CD8-positive, alpha-beta memory T cell (primary cell): ENCODE data around the gene CDC14A. TPM values are rescaled to one million over a fixed set of nuclear protein-coding genes. Genes with fewer than 3 reads are reported as not detected.

Experiments
- CTCF ChIA-PET: fragments of 350-600 bp; sonication (Branson Sonifier 250); formaldehyde crosslinking; loops from one replicate; lab custom pipeline; 2021; ENCODE audit warnings: antibody characterized with exemption; lab: Charles Lee
- POLR2A ChIA-PET: fragments of 350-600 bp; sonication (Branson Sonifier 250); formaldehyde crosslinking; loops from one replicate; lab custom pipeline; 2021; ENCODE audit warnings: antibody characterized with exemption; lab: Charles Lee
- DNase-seq, 5 donors: peaks; one replicate each; pipeline versions ENCODE4 v3.0.0 to v3.0.0-alpha.2; 2020 to 2022; ENCODE audit warnings: mixed read lengths in 1 of 5
- H3K27ac ChIP-seq: one replicate; pipeline ENCODE4 v1.7.0; 2013; ENCODE audit warnings: low read depth, mild to moderate bottlenecking, low read length, moderate library complexity
- H3K27me3 ChIP-seq: 2 replicates; pipeline ENCODE4 v1.7.0; 2013; ENCODE audit warnings: low read length, mild to moderate bottlenecking; ENCODE audit not compliant: insufficient read depth, poor library complexity, severe bottlenecking
- H3K36me3 ChIP-seq: 2 replicates; pipeline ENCODE4 v1.7.0; 2013; ENCODE audit warnings: mild to moderate bottlenecking, low read length, moderate library complexity; ENCODE audit not compliant: insufficient read depth
- H3K4me1 ChIP-seq: 2 replicates; pipeline ENCODE4 v1.7.0; 2013; ENCODE audit warnings: mild to moderate bottlenecking, low read length, moderate library complexity; ENCODE audit not compliant: insufficient read depth
- H3K4me3 ChIP-seq: 2 replicates; pipeline ENCODE4 v1.7.0; 2013; ENCODE audit warnings: mild to moderate bottlenecking, low read length
- H3K9me3 ChIP-seq: 2 replicates; pipeline ENCODE4 v1.7.0; 2013; ENCODE audit warnings: mild to moderate bottlenecking, low read length
- H3K27ac Mint-ChIP-seq, 8 donors: one replicate each; pipeline ENCODE4 v1.8.0; 2020 to 2021; ENCODE audit warnings: mixed read lengths in 8 of 8, mild to moderate bottlenecking in 6 of 8, inconsistent platforms in 3 of 8, moderate library complexity in 3 of 8
- H3K27me3 Mint-ChIP-seq, 2 donors: one replicate each; pipeline ENCODE4 v1.8.0; 2020 to 2021; ENCODE audit warnings: mixed read lengths in 2 of 2, mild to moderate bottlenecking in 1 of 2, moderate library complexity in 1 of 2
- H3K36me3 Mint-ChIP-seq, 3 donors: one replicate each; pipeline ENCODE4 v1.8.0; 2020 to 2021; ENCODE audit warnings: mixed read lengths in 3 of 3, inconsistent platforms in 1 of 3, mild to moderate bottlenecking in 1 of 3
- H3K4me1 Mint-ChIP-seq, 3 donors: one replicate each; pipeline ENCODE4 v1.8.0; 2020 to 2021; ENCODE audit warnings: mixed read lengths in 3 of 3, inconsistent platforms in 1 of 3, mild to moderate bottlenecking in 1 of 3
- H3K4me3 Mint-ChIP-seq, 7 donors: one replicate each; pipeline ENCODE4 v1.8.0; 2020 to 2021; ENCODE audit warnings: mixed read lengths in 7 of 7, mild to moderate bottlenecking in 6 of 7, moderate library complexity in 4 of 7, inconsistent platforms in 2 of 7
- H3K9me3 Mint-ChIP-seq, 5 donors: one replicate each; pipeline ENCODE4 v1.8.0; 2020 to 2022; ENCODE audit warnings: mixed read lengths in 5 of 5, mild to moderate bottlenecking in 3 of 5, moderate library complexity in 2 of 5, inconsistent platforms in 1 of 5
- polyA plus RNA-seq: library from polyadenylated mRNA; unstranded; fragments of 300-500 nt; fragmentation: Illumina TruSeq; gene quantifications from one replicate; pipeline ENCODE4 v1.2.3, GENCODE V29; 2021
- total RNA-seq, 2 experiments: library from RNA; stranded (reverse); gene quantifications; one replicate each; pipeline ENCODE4 v1.2.3, GENCODE V29; 2021

Gene CDC14A
- total and polyA plus RNA-seq, 3 experiments from 2014 or later, result 25.4 to 36.4 (median 27.9) TPM

GRCh38 chr1:100309863-100310262 is 42.4 kb upstream of the CDC14A start:
- H3K4me1 Mint-ChIP-seq, result peaks cover 6 to 16% (median 13%) of the 10 kb centered on the region in 3 donors
- peaks cover 2 to 13% (median 5%) of the 10 kb centered on the region in 5 donors for H3K9me3 Mint-ChIP-seq
- POLR2A ChIA-PET, result no interaction called here
- no peak for DNase-seq
- CTCF ChIA-PET, result interaction anchor here (1.0 kb wide), 1 partner anchor 23 kb away, joined by 3 read pairs; no protein-coding TSS in a partner anchor
- Histone ChIP-seq H3K4me1 (no peaks in the 10 kb centered on the region), H3K36me3 (no peaks in the 10 kb centered on the region), H3K4me3 (no peak overlapping the region), H3K9me3 (no peaks in the 10 kb centered on the region), H3K27ac (no peak overlapping the region), H3K27me3 (no peaks in the 10 kb centered on the region)
- no peaks in the 10 kb centered on the region for H3K27me3 Mint-ChIP-seq
- no peak overlapping the region for H3K27ac Mint-ChIP-seq
- no peak overlapping the region for H3K4me3 Mint-ChIP-seq
- peaks cover 0 to 21% (median 0%) of the 10 kb centered on the region in 3 donors for H3K36me3 Mint-ChIP-seq

GRCh38 chr1:100313382-100313781 is 38.9 kb upstream of the CDC14A start:
- CTCF ChIA-PET, result no interaction called here
- Histone ChIP-seq H3K27ac (no peak overlapping the region), H3K4me1 (no peaks in the 10 kb centered on the region), H3K27me3 (no peaks in the 10 kb centered on the region), H3K4me3 (no peak overlapping the region), H3K36me3 (no peaks in the 10 kb centered on the region), H3K9me3 (no peaks in the 10 kb centered on the region)
- no peak for DNase-seq
- peak overlapping the region in 1 of 8 donors; percentile 43 for H3K27ac Mint-ChIP-seq
- H3K27me3 Mint-ChIP-seq, result no peaks in the 10 kb centered on the region
- no peak overlapping the region for H3K4me3 Mint-ChIP-seq
- H3K4me1 Mint-ChIP-seq, result no peaks in the 10 kb centered on the region
- POLR2A ChIA-PET, result no interaction called here
- peaks cover 0 to 39% (median 0%) of the 10 kb centered on the region in 3 donors for H3K36me3 Mint-ChIP-seq
- peaks cover 7 to 22% (median 17%) of the 10 kb centered on the region in 5 donors for H3K9me3 Mint-ChIP-seq

- Mint-ChIP-seq H3K4me1 (no peaks in the 10 kb centered on the region), H3K27me3 (no peaks in the 10 kb centered on the region), H3K36me3 (peaks cover 2 to 40% (median 3%) of the 10 kb centered on the region in 3 donors), H3K27ac (no peak overlapping the region), H3K9me3 (peaks cover 14 to 26% (median 20%) of the 10 kb centered on the region in 5 donors), H3K4me3 (no peak overlapping the region)
- H3K27ac ChIP-seq, result no peak overlapping the region
- H3K36me3 ChIP-seq, result no peaks in the 10 kb centered on the region
- H3K9me3 ChIP-seq, result no peaks in the 10 kb centered on the region
- no peaks in the 10 kb centered on the region for H3K27me3 ChIP-seq
- DNase-seq, result no peak
- H3K4me3 ChIP-seq, result no peak overlapping the region
- ChIA-PET CTCF (no interaction called here), POLR2A (no interaction called here)
- H3K4me1 ChIP-seq, result no peaks in the 10 kb centered on the region
These were observed 35.7 kb upstream of the CDC14A start for GRCh38 chr1:100316622-100317021.

- Histone ChIP-seq H3K36me3 (no peaks in the 10 kb centered on the region), H3K27ac (no peak overlapping the region), H3K4me3 (no peak overlapping the region), H3K9me3 (no peaks in the 10 kb centered on the region), H3K27me3 (no peaks in the 10 kb centered on the region), H3K4me1 (no peaks in the 10 kb centered on the region)
- Mint-ChIP-seq H3K27me3 (peaks cover 0 to 1% of the 10 kb centered on the region in 2 donors), H3K36me3 (peaks cover 2 to 38% (median 3%) of the 10 kb centered on the region in 3 donors), H3K9me3 (peaks cover 14 to 26% (median 18%) of the 10 kb centered on the region in 5 donors), H3K4me1 (no peaks in the 10 kb centered on the region), H3K4me3 (no peak overlapping the region), H3K27ac (no peak overlapping the region)
- ChIA-PET POLR2A (no interaction called here), CTCF (no interaction called here)
- DNase-seq, result no peak
These were observed 31.8 kb upstream of the CDC14A start for GRCh38 chr1:100320311-100321099.

- H3K27me3 Mint-ChIP-seq, result peaks cover 0 to 3% of the 10 kb centered on the region in 2 donors
- H3K4me3 Mint-ChIP-seq, result no peak overlapping the region
These were observed 31.2 kb upstream of the CDC14A start for GRCh38 chr1:100321100-100321493.

GRCh38 chr1:100321506-100321905 is 30.8 kb upstream of the CDC14A start:
- Histone ChIP-seq H3K36me3 (no peaks in the 10 kb centered on the region), H3K27ac (no peak overlapping the region), H3K27me3 (no peaks in the 10 kb centered on the region), H3K9me3 (no peaks in the 10 kb centered on the region), H3K4me3 (no peak overlapping the region), H3K4me1 (no peaks in the 10 kb centered on the region)
- H3K27me3 Mint-ChIP-seq, result peaks cover 0 to 3% of the 10 kb centered on the region in 2 donors
- ChIA-PET POLR2A (no interaction called here), CTCF (no interaction called here)
- H3K27ac Mint-ChIP-seq, result no peak overlapping the region
- no peak for DNase-seq
- no peaks in the 10 kb centered on the region for H3K4me1 Mint-ChIP-seq
- peaks cover 11 to 26% (median 14%) of the 10 kb centered on the region in 5 donors for H3K9me3 Mint-ChIP-seq
- peaks cover 2 to 30% (median 3%) of the 10 kb centered on the region in 3 donors for H3K36me3 Mint-ChIP-seq
- no peak overlapping the region for H3K4me3 Mint-ChIP-seq

More at GRCh38 chr1:100321100-100321493, 31.2 kb upstream of the CDC14A start:
- peaks cover 2 to 34% (median 3%) of the 10 kb centered on the region in 3 donors for H3K36me3 Mint-ChIP-seq
- Histone ChIP-seq H3K4me3 (no peak overlapping the region), H3K4me1 (no peaks in the 10 kb centered on the region), H3K9me3 (no peaks in the 10 kb centered on the region), H3K27me3 (no peaks in the 10 kb centered on the region), H3K36me3 (no peaks in the 10 kb centered on the region), H3K27ac (no peak overlapping the region)
- H3K4me1 Mint-ChIP-seq, result no peaks in the 10 kb centered on the region
- no peak overlapping the region for H3K27ac Mint-ChIP-seq
- peaks cover 14 to 26% (median 16%) of the 10 kb centered on the region in 5 donors for H3K9me3 Mint-ChIP-seq
- no peak for DNase-seq
- ChIA-PET CTCF (no interaction called here), POLR2A (no interaction called here)

GRCh38 chr1:100322436-100323211 is 29.7 kb upstream of the CDC14A start:
- H3K4me1 ChIP-seq, result no peaks in the 10 kb centered on the region

More at GRCh38 chr1:100322436-100323211, 29.7 kb upstream of the CDC14A start:
- Mint-ChIP-seq H3K36me3 (peaks cover 2 to 20% (median 3%) of the 10 kb centered on the region in 3 donors), H3K27ac (no peak overlapping the region), H3K4me1 (no peaks in the 10 kb centered on the region), H3K9me3 (peaks cover 8 to 16% (median 9%) of the 10 kb centered on the region in 5 donors), H3K4me3 (no peak overlapping the region), H3K27me3 (peaks cover 0 to 3% of the 10 kb centered on the region in 2 donors)
- Histone ChIP-seq H3K9me3 (no peaks in the 10 kb centered on the region), H3K27ac (no peak overlapping the region), H3K36me3 (no peaks in the 10 kb centered on the region), H3K4me3 (no peak overlapping the region), H3K27me3 (no peaks in the 10 kb centered on the region)
- CTCF ChIA-PET, result no interaction called here
- DNase-seq, result no peak
- POLR2A ChIA-PET, result interaction anchor here (0.6 kb wide), 1 partner anchor 280 kb away, joined by 5 read pairs; no protein-coding TSS in a partner anchor
